HEK293T (cell line): Measurements from ENCODE around the gene TSPAN4.
A peak's percentile ranks its signal among the peaks of the same experiment; 100 is the strongest.

Experiments
- CTCF ChIA-PET: fragments of 350-600 bp; formaldehyde crosslinking; extraction: SDS; loops from one replicate; lab custom pipeline; 2021; ENCODE audit warnings: antibody characterized with exemption, inconsistent platforms; lab: Yijun Ruan, JAX
- POLR2A ChIA-PET: fragments of 350-600 bp; formaldehyde crosslinking; extraction: SDS; loops from one replicate; lab custom pipeline; 2020; ENCODE audit warnings: antibody characterized with exemption, inconsistent platforms; lab: Yijun Ruan, JAX
- DNase-seq: peaks from one replicate; pipeline ENCODE4 v3.0.0; 2012; ENCODE audit warnings: mixed read lengths; ENCODE audit errors: extremely low spot score
- ARNT ChIP-seq: fragments of 450-650 bp; IDR thresholded peaks from 2 replicates; pipeline ENCODE4 v1.6.1; 2017; ENCODE audit warnings: mild to moderate bottlenecking
- BHLHE40 ChIP-seq: fragments of 450-650 bp; IDR thresholded peaks from 2 replicates; pipeline ENCODE4 v1.6.1; 2016; ENCODE audit warnings: mild to moderate bottlenecking, moderate library complexity, borderline replicate concordance
- CTBP1 ChIP-seq: fragments of 450-650 bp; IDR thresholded peaks from 2 replicates; pipeline ENCODE4 v1.6.1; 2016; ENCODE audit warnings: borderline replicate concordance
- ELF4 ChIP-seq: fragments of 450-650 bp; IDR thresholded peaks from 2 replicates; pipeline ENCODE4 v1.6.1; 2017; ENCODE audit warnings: antibody characterized with exemption
- FOXA1 ChIP-seq: fragments of 450-650 bp; IDR thresholded peaks from 2 replicates; pipeline ENCODE4 v1.6.1; 2016; ENCODE audit warnings: mild to moderate bottlenecking
- FOXK2 ChIP-seq: fragments of 450-650 bp; IDR thresholded peaks from 2 replicates; pipeline ENCODE4 v1.6.1; 2016; ENCODE audit warnings: mild to moderate bottlenecking
- FOXM1 ChIP-seq: fragments of 450-650 bp; IDR thresholded peaks from 2 replicates; pipeline ENCODE4 v1.6.1; 2017; ENCODE audit warnings: mild to moderate bottlenecking, borderline replicate concordance
- HDGF ChIP-seq: fragments of 450-650 bp; IDR thresholded peaks from 2 replicates; pipeline ENCODE4 v1.6.1; 2017; ENCODE audit warnings: antibody characterized with exemption, borderline replicate concordance
- L3MBTL2 ChIP-seq: fragments of 450-650 bp; conservative IDR thresholded peaks from 2 replicates; pipeline ENCODE4 v1.6.1; 2016; ENCODE audit warnings: mild to moderate bottlenecking
- LEF1 ChIP-seq: fragments of 450-650 bp; IDR thresholded peaks from 2 replicates; pipeline ENCODE4 v1.6.1; 2017; ENCODE audit warnings: mild to moderate bottlenecking, borderline replicate concordance
- NFRKB ChIP-seq: fragments of 450-650 bp; IDR thresholded peaks from 2 replicates; pipeline ENCODE4 v1.6.1; 2016; ENCODE audit warnings: mild to moderate bottlenecking, moderate library complexity
- SP1 ChIP-seq: fragments of 450-650 bp; IDR thresholded peaks from 2 replicates; pipeline ENCODE4 v1.6.1; 2017
- SUZ12 ChIP-seq: fragments of 450-650 bp; IDR thresholded peaks from 2 replicates; pipeline ENCODE4 v1.6.1; 2016; ENCODE audit warnings: mild to moderate bottlenecking
- TARDBP ChIP-seq: fragments of 450-650 bp; IDR thresholded peaks from 2 replicates; pipeline ENCODE4 v1.6.1; 2016
- ZNF384 ChIP-seq: fragments of 450-650 bp; IDR thresholded peaks from 2 replicates; pipeline ENCODE4 v1.6.1; 2016
- TF ChIP-seq, protein P1 (sequence below): fragments of 450-650 bp; IDR thresholded peaks from 2 replicates; pipeline ENCODE4 v1.6.1; 2016

The TSPAN4 gene

GRCh38 chr11:837189-837989, 5.3 kb upstream of the TSPAN4 start:
- POLR2A ChIA-PET, result interaction anchor here (0.9 to 1.5 kb wide), 2 partner anchors 18 to 28 kb away, joined by 3 read pairs; partner anchors contain the start of genes PNPLA2 and RPLP2
- TF ChIP-seq ELF4, result no peak
- CTCF ChIA-PET, result interaction anchor here (0.7 kb wide), 1 partner anchor 41 kb away, joined by 3 read pairs; no protein-coding TSS in a partner anchor

DNA sequence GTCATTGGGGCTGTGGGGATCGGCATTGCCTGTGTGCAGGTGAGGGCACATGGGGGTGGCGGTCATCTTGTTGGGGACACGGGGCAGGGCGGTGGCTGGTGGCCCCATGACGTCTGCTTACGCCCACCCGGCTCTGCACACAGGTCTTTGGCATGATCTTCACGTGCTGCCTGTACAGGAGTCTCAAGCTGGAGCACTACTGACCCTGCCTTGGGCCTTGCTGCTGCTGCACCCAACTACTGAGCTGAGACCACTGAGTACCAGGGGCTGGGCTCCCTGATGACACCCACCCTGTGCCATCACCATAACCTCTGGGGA, 4.7 kb upstream of the TSPAN4 start:
- POLR2A ChIA-PET, result interaction anchor here (0.9 to 1.5 kb wide), 2 partner anchors 19 to 29 kb away, joined by 3 read pairs; partner anchors contain the start of genes PNPLA2 and RPLP2
- CTCF ChIA-PET, result no interaction called here
- TF ChIP-seq, protein P1, sequence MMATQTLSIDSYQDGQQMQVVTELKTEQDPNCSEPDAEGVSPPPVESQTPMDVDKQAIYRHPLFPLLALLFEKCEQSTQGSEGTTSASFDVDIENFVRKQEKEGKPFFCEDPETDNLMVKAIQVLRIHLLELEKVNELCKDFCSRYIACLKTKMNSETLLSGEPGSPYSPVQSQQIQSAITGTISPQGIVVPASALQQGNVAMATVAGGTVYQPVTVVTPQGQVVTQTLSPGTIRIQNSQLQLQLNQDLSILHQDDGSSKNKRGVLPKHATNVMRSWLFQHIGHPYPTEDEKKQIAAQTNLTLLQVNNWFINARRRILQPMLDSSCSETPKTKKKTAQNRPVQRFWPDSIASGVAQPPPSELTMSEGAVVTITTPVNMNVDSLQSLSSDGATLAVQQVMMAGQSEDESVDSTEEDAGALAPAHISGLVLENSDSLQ, result no peak
- no peak for TF ChIP-seq LEF1
- TF ChIP-seq ZNF384, result no peak
- TF ChIP-seq FOXK2, result no peak
- TF ChIP-seq HDGF, result no peak
- TF ChIP-seq NFRKB, result no peak
- TF ChIP-seq L3MBTL2, result no peak
- no peak for TF ChIP-seq FOXA1
- no peak for TF ChIP-seq SUZ12
- no peak for TF ChIP-seq TARDBP
- DNase-seq, result no peak

More at GRCh38 chr11:837189-837989, 5.3 kb upstream of the TSPAN4 start:
- DNase-seq, result no peak

GRCh38 chr11:838441-839279, 4.0 kb upstream of the TSPAN4 start:
- ChIA-PET CTCF (no interaction called here), POLR2A (interaction anchor here (0.9 to 1.5 kb wide), 2 partner anchors 20 to 29 kb away, joined by 3 read pairs; partner anchors contain the start of genes PNPLA2 and RPLP2)
- no peak for DNase-seq
- TF ChIP-seq FOXA1 (no peak), BHLHE40 (no peak), SP1 (no peak), SUZ12 (no peak), LEF1 (no peak), FOXM1 (no peak), L3MBTL2 (peak; percentile 49)

GRCh38 chr11:839280-839623, 3.4 kb upstream of the TSPAN4 start:
- POLR2A ChIA-PET, result no interaction called here

GRCh38 chr11:839875-840617, 2.6 kb upstream of the TSPAN4 start:
- POLR2A ChIA-PET, result interaction anchor here (0.8 to 5.4 kb wide), 3 partner anchors 9 to 62 kb away, joined by 3 to 63 read pairs (median 7); partner anchors contain the start of genes CD151, CRACR2B and PNPLA2
- DNase-seq, result no peak
- no peak for TF ChIP-seq NFRKB
- CTCF ChIA-PET, result no interaction called here

More at GRCh38 chr11:839280-839623, 3.4 kb upstream of the TSPAN4 start:
- CTCF ChIA-PET, result no interaction called here
- DNase-seq, result no peak
- TF ChIP-seq ELF4 (no peak), CTBP1 (no peak), FOXK2 (no peak), ZNF384 (no peak), ARNT (no peak), FOXM1 (no peak)

GRCh38 chr11:841981-842369, 677 bp upstream of the TSPAN4 start:
- DNase-seq, result no peak
- TF ChIP-seq ARNT (no peak), SUZ12 (no peak), ELF4 (no peak), L3MBTL2 (no peak), SP1 (no peak), BHLHE40 (no peak), FOXM1 (no peak), ZNF384 (no peak)
- ChIA-PET CTCF (no interaction called here), POLR2A (interaction anchor here (1.0 to 5.4 kb wide), 4 partner anchors 11 to 65 kb away, joined by 3 to 63 read pairs (median 7); partner anchors contain the start of genes CD151, CRACR2B and RPLP2)

- POLR2A ChIA-PET, result interaction anchor here (0.5 to 5.4 kb wide), 9 partner anchors 12 to 68 kb away, joined by 3 to 63 read pairs (median 5); partner anchors contain the start of genes CD151, CRACR2B, PNPLA2 and RPLP2
- CTCF ChIA-PET, result interaction anchor here (0.5 to 1.4 kb wide), 5 partner anchors 9 to 203 kb away, joined by 3 to 4 read pairs (median 3); no protein-coding TSS in a partner anchor
- no peak for DNase-seq
- TF ChIP-seq NFRKB (no peak), L3MBTL2 (no peak), FOXA1 (no peak), ELF4 (no peak), HDGF (no peak), SUZ12 (no peak)
Observed at GRCh38 chr11:843086-843734, 558 bp downstream of the TSPAN4 start.
